Loucy (cell line): ENCODE measurements around the gene LGALS9.

Source experiments
- CTCF ChIP-seq: fragments of 200-600 bp; sonication (generic); conservative IDR thresholded peaks from 2 replicates; pipeline ENCODE4 v1.5.1; 2014; ENCODE audit warnings: mild to moderate bottlenecking, antibody characterized with exemption, low read length
- EZH2phosphoT487 ChIP-seq: fragments of 200-600 bp; IDR thresholded peaks from 2 replicates; pipeline ENCODE4 v1.6.1; 2018; ENCODE audit warnings: antibody characterized with exemption, mild to moderate bottlenecking, moderate library complexity, borderline replicate concordance

GRCh38 chr17:27650836-27651235 is 19.8 kb downstream of the LGALS9 start:
- TF ChIP-seq CTCF, result no peak
- TF ChIP-seq EZH2phosphoT487, result no peak
